Peyer's patch (tissue), 4 donors: ENCODE data around the gene VILL. TPM values are rescaled to one million over a fixed set of nuclear protein-coding genes. Genes with fewer than 3 reads are reported as not detected.
A peak's percentile ranks its signal among the peaks of the same experiment; 100 is the strongest.

Experiments used
- DNase-seq, 3 donors: peaks; one replicate each; pipeline ENCODE4 v3.0.0-alpha.2; 2017 to 2019
- H3K27ac ChIP-seq, 4 donors: fragments of 200-600 bp; sonication (generic); one replicate each; pipeline ENCODE4 v1.5.1; 2016 to 2019
- H3K27me3 ChIP-seq, 2 donors: fragments of 200-600 bp; sonication (generic); one replicate each; pipeline ENCODE4 v1.5.1; 2019
- H3K36me3 ChIP-seq, 3 donors: fragments of 200-600 bp; sonication (generic); one replicate each; pipeline ENCODE4 v1.5.1; 2016 to 2019
- H3K4me1 ChIP-seq, 4 donors: fragments of 200-600 bp; sonication (generic); one replicate each; pipeline ENCODE4 v1.5.1; 2016 to 2019
- H3K4me3 ChIP-seq, 4 donors: fragments of 200-600 bp; sonication (generic); 1 replicate in 3 of 4; 2 replicates in 1 of 4; pipeline ENCODE4 v1.5.1; 2016 to 2019; ENCODE audit warnings: mild to moderate bottlenecking in 1 of 4
- H3K9me3 ChIP-seq, 4 donors: fragments of 200-600 bp; sonication (generic); one replicate each; pipeline ENCODE4 v1.5.1; 2016 to 2019; ENCODE audit warnings: mild to moderate bottlenecking in 1 of 4
- POLR2A ChIP-seq, 2 donors: fragments of 450-650 bp; IDR thresholded peaks; one replicate each; pipeline ENCODE4 v1.5.1; 2017; ENCODE audit warnings: antibody characterized with exemption in 2 of 2, mild to moderate bottlenecking in 2 of 2, moderate library complexity in 2 of 2
- total RNA-seq, 4 donors: library from RNA; depleted of rRNA; stranded (reverse); fragments of >200 nt; gene quantifications; one replicate each; pipeline ENCODE4 v1.1.0, GENCODE V29; 2016
- TF ChIP-seq, protein P1 (sequence below), 6 experiments: fragments of 450-650 bp in 4 of 6; fragments of 200-600 bp in 2 of 6; sonication (generic) in 1 of 6; IDR thresholded peaks; one replicate each; pipeline ENCODE4 v1.5.1; 2017 to 2019; ENCODE audit warnings: antibody characterized with exemption in 6 of 6, mild to moderate bottlenecking in 3 of 6, moderate library complexity in 1 of 6

Gene VILL
- total RNA-seq, 4 donors from 2014 or later, result 59.4 to 309 (median 230) TPM

DNA sequence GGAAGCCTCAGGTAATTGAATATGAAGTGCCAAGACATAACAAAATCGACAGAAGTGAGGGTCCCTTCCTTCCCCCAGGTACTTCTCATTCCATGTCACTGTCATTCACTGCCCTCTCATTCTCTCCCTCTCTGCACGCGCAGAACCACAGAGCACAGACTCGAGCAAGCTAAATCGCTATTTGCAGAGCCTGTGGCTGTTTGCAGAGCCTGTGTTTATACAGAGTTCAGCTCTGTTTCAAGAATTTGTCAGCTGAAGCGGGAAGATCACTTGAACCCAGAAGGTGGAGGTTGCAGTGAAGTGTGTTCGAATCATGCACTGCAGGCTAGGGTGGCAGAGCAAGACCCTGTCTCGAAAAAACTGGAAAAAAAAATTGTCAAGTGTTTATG, 2.5 kb downstream of the VILL start:
- TF ChIP-seq, protein P1, sequence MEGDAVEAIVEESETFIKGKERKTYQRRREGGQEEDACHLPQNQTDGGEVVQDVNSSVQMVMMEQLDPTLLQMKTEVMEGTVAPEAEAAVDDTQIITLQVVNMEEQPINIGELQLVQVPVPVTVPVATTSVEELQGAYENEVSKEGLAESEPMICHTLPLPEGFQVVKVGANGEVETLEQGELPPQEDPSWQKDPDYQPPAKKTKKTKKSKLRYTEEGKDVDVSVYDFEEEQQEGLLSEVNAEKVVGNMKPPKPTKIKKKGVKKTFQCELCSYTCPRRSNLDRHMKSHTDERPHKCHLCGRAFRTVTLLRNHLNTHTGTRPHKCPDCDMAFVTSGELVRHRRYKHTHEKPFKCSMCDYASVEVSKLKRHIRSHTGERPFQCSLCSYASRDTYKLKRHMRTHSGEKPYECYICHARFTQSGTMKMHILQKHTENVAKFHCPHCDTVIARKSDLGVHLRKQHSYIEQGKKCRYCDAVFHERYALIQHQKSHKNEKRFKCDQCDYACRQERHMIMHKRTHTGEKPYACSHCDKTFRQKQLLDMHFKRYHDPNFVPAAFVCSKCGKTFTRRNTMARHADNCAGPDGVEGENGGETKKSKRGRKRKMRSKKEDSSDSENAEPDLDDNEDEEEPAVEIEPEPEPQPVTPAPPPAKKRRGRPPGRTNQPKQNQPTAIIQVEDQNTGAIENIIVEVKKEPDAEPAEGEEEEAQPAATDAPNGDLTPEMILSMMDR (IDR thresholded peaks at IDR 0.05), result no peak
- no peak for TF ChIP-seq POLR2A (IDR thresholded peaks at IDR 0.05)
- Histone ChIP-seq H3K36me3 (peaks cover 0 to 24% (median 0%) of the 10 kb centered on the region in 3 donors), H3K4me1 (peaks cover 4 to 49% (median 7%) of the 10 kb centered on the region in 4 donors), H3K27me3 (no peaks in the 10 kb centered on the region), H3K9me3 (no peaks in the 10 kb centered on the region), H3K27ac (peak overlapping the region; percentile 82 to 97 (median 88)), H3K4me3 (peak overlapping the region in 3 of 4 donors; percentile 56 to 58 (median 58))
- DNase-seq, result peak in 1 of 3 donors; percentile 61

DNA sequence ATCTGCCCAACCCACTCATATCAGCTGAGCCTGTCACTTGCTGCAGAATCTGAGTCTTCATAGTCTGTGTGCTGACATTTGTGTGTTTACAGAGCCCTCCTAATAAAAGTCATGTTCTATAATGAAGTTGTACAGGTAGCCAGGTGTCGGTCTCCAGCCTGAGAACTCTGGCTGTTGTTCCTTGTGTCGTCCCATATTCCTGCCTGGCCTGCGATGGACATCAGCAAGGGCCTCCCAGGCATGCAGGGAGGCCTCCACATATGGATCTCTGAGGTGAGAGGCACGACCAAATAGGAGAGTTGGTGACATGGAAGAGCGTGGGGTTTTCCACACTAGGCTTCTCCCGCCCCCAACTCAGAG, 2.9 kb downstream of the VILL start:
- peaks cover 8 to 53% (median 11%) of the 10 kb centered on the region in 4 donors for H3K4me1 ChIP-seq
- peaks cover 0 to 24% (median 0%) of the 10 kb centered on the region in 3 donors for H3K36me3 ChIP-seq
- no peaks in the 10 kb centered on the region for H3K9me3 ChIP-seq
- H3K4me3 ChIP-seq, result peak overlapping the region; percentile 42 to 58 (median 57)
- TF ChIP-seq POLR2A (IDR thresholded peaks at IDR 0.05), result no peak
- TF ChIP-seq, protein P1 (IDR thresholded peaks at IDR 0.05), result no peak
- DNase-seq, result no peak
- H3K27me3 ChIP-seq, result no peaks in the 10 kb centered on the region
- H3K27ac ChIP-seq, result peak overlapping the region; percentile 82 to 97 (median 88)

DNA sequence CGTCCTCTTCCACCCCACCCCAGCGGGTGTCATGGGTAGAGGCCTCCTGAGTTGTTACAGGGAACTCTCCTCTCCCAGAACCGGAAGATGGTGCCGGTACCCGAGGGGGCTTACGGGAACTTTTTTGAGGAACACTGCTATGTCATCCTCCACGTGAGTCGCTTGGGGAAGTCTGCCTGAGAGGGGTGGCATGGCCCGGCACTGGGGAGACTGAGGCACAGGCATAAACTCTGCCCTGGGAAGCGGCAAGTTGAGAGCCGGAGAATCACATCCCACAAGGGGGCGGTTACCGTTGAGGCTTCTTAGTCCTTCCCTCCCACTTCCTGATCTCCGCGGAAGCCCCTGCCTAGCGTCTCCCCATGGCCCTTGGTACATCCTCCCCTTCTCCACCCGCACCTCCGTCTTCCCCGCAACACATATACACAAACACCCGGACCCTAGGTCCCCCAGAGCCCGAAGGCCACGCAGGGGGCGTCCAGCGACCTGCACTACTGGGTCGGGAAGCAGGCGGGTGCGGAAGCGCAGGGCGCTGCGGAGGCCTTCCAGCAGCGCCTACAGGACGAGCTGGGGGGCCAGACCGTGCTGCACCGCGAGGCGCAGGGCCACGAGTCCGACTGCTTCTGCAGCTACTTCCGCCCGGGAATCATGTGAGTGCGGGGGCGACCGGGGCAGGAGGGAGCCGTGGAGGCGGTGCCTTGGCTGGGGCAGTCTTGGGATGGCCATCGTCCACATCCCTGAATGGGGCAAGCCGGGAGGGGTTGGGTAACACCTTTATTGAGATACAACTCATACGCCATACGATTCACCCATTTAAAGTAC, 3.4 kb downstream of the VILL start:
- peaks cover 9 to 54% (median 13%) of the 10 kb centered on the region in 4 donors for H3K4me1 ChIP-seq
- H3K4me3 ChIP-seq, result peak overlapping the region; percentile 42 to 58 (median 57)
- no peaks in the 10 kb centered on the region for H3K9me3 ChIP-seq
- DNase-seq, result peak; percentile 77 to 88 (median 85)
- H3K36me3 ChIP-seq, result peaks cover 0 to 24% (median 0%) of the 10 kb centered on the region in 3 donors
- peak overlapping the region; percentile 82 to 97 (median 88) for H3K27ac ChIP-seq
- TF ChIP-seq, protein P1 (IDR thresholded peaks at IDR 0.05), result no peak
- peak; percentile 81 to 87 for TF ChIP-seq POLR2A (IDR thresholded peaks at IDR 0.05)
- no peaks in the 10 kb centered on the region for H3K27me3 ChIP-seq

DNA sequence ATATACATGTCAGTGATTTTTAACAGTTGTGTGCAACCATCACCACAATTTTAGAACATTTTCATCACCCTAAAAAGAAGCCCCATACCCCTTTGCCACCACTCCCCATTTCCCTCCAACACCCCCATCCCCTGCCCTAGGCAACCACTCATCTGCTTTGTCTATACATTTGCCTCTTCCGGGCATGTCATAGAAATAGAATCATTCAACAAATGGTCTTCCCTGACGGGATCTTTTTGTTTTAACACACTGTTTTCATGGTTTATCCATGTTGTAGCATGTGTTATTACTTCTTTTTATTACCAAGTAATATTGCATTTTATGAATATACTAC, 4.0 kb downstream of the VILL start:
- Histone ChIP-seq H3K27ac (peak overlapping the region; percentile 82 to 97 (median 88)), H3K9me3 (no peaks in the 10 kb centered on the region), H3K36me3 (peaks cover 0 to 29% (median 0%) of the 10 kb centered on the region in 3 donors), H3K27me3 (no peaks in the 10 kb centered on the region), H3K4me3 (peak overlapping the region; percentile 42 to 58 (median 57)), H3K4me1 (peaks cover 9 to 56% (median 13%) of the 10 kb centered on the region in 4 donors)
- DNase-seq, result no peak
- TF ChIP-seq, protein P1 (IDR thresholded peaks at IDR 0.05), result no peak
- no peak for TF ChIP-seq POLR2A (IDR thresholded peaks at IDR 0.05)

DNA sequence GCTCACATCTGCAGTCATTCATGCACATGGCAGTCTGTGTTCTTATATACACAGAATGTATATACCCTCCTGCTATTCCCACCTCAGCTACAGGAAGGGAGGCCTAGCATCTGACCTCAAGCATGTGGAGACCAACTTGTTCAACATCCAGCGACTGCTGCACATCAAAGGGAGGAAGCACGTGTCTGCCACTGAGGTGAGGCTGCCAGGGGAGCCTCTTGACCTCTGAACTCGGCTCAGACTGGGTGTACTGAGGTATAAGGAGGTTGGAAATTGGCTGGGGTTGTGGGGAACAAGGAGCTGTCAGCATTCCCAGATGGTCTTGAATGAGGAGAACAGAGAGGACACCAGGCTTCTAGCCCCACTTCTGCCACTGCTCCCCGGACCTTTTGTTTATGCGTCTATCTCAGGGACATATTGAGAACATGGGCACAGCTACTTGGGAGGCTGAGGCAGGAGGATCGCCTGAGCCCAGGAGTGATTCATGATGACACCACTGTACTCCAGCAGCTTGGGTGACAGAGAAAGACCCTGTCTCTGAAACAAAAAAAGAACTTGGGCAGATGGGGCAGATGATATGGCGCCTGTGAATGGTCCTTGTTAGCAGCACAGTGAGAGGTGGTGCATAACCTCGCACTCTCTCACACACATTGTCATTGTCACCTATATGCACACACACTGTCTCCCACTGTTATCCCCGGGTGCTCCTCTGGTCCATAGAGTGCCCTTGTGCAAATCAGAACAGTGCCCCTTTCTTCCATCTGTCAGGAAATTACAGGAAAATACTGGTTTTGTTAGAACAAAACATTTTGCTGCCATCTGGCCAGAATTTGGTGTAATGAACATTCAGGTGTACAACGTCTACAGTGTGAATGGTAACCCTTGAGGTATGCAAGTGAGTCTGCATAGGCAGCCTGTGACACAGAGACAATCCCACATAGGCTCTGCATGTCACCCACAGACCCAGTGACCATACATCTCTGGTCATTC, 5.4 kb downstream of the VILL start:
- Histone ChIP-seq H3K4me3 (no peak overlapping the region), H3K4me1 (peaks cover 9 to 58% (median 13%) of the 10 kb centered on the region in 4 donors)

More for the DNA sequence above, 5.4 kb downstream of the VILL start:
- peak in 2 of 3 donors; percentile 47 to 48 for DNase-seq
- no peak for TF ChIP-seq POLR2A (IDR thresholded peaks at IDR 0.05)
- TF ChIP-seq, protein P1 (IDR thresholded peaks at IDR 0.05), result no peak
- H3K9me3 ChIP-seq, result no peaks in the 10 kb centered on the region
- no peaks in the 10 kb centered on the region for H3K27me3 ChIP-seq
- peak overlapping the region in 2 of 4 donors; percentile 19 to 35 for H3K27ac ChIP-seq
- peaks cover 0 to 36% (median 0%) of the 10 kb centered on the region in 3 donors for H3K36me3 ChIP-seq
